Astrocyte of the cerebellum (primary cell): ENCODE data around the gene RNF20.

ENCODE experiments used
- DNase-seq: peaks from one replicate; pipeline ENCODE4 v3.0.0-alpha.2; 2011; ENCODE audit warnings: low read depth
- H3K4me3 ChIP-seq: 2 replicates; pipeline ENCODE4 v1.5.1; 2011; ENCODE audit warnings: mild to moderate bottlenecking, low read depth, low read length, moderate library complexity
- CTCF ChIP-seq: IDR thresholded peaks from 2 replicates; pipeline ENCODE4 v1.5.1; 2012; ENCODE audit warnings: low read length, low read depth, moderate library complexity, mild to moderate bottlenecking; ENCODE audit errors: missing control alignments
- in situ Hi-C: cut with HindIII; loops from 2 replicates; pipeline ENCODE4 v1.10.0; 2017; ENCODE audit warnings: low sequenced_read_pairs

RNF20 gene

GRCh38 chr9:101592788-101593187, 59.1 kb downstream of the RNF20 start:
- no peak for DNase-seq
- in situ Hi-C loops, result no loop called here
- TF ChIP-seq CTCF, result no peak

GRCh38 chr9:101593345-101593744, 59.7 kb downstream of the RNF20 start:
- in situ Hi-C loops, result no loop called here
- no peak for TF ChIP-seq CTCF
- no peak for DNase-seq
- H3K4me3 ChIP-seq, result no peak overlapping the region

More at GRCh38 chr9:101592788-101593187, 59.1 kb downstream of the RNF20 start:
- no peak overlapping the region for H3K4me3 ChIP-seq

GRCh38 chr9:101594796-101595195, 61.1 kb downstream of the RNF20 start, which contains the start of gene PPP3R2:
TSS of gene PPP3R2 (minus strand) at chr9:101594969. CDS start at chr9:101594921, 48 bp downstream.
- no peak for TF ChIP-seq CTCF
- in situ Hi-C loops, result no loop called here
- no peak within 1 kb of the TSS for H3K4me3 ChIP-seq
- DNase-seq, result no peak

- TF ChIP-seq CTCF, result peak; percentile 69
- H3K4me3 ChIP-seq, result no peak overlapping the region
- in situ Hi-C loops, result no loop called here
- DNase-seq, result peak; percentile 31
Observed at GRCh38 chr9:101601904-101602765, 68.5 kb downstream of the RNF20 start.

- no peak for TF ChIP-seq CTCF
- no peak for DNase-seq
- in situ Hi-C loops, result no loop called here
- no peak overlapping the region for H3K4me3 ChIP-seq
Observed at GRCh38 chr9:101604296-101604695, 70.6 kb downstream of the RNF20 start.

- in situ Hi-C loops, result no loop called here
- no peak for TF ChIP-seq CTCF
- H3K4me3 ChIP-seq, result no peak overlapping the region
- DNase-seq, result no peak
Observed at GRCh38 chr9:101605547-101605946, 71.9 kb downstream of the RNF20 start.
